NK-92 (cell line): Measurements from ENCODE around the gene HHATL.

Experiments
- DNase-seq: peaks from one replicate; lab custom pipeline; 2025; ENCODE audit not compliant: unreplicated experiment; lab: John Stamatoyannopoulos, UW

Gene HHATL

DNA sequence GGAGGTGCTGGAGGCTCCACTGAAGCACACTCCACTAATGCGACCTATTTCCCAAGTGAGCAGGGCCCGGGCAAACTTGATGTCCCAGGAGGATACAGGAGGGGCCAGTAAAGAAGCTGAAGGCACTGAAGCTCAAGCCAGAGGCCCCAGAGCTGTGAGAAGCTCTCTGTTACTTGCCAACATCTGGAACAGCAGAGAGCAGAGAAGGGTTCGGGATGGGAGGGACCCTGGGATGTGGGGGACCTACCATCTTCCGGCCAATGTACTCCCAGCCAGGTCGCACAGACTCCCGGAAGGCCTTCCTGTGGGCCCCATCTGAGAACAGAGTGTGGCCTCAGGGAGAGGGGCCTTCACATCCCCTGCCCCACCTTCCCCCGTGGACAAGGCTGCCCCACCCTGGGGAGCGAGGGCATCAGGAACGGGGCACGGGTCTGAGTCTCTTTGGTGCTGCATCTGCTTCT is 3.1 kb downstream of the HHATL start:
- no peak for DNase-seq

GRCh38 chr3:42698911-42699230 is 3.7 kb downstream of the HHATL start:
- DNase-seq = no peak

GRCh38 chr3:42698216-42698910 is 4.2 kb downstream of the HHATL start:
- DNase-seq = no peak

GRCh38 chr3:42697289-42698051 is 5.1 kb downstream of the HHATL start:
- no peak for DNase-seq

DNA sequence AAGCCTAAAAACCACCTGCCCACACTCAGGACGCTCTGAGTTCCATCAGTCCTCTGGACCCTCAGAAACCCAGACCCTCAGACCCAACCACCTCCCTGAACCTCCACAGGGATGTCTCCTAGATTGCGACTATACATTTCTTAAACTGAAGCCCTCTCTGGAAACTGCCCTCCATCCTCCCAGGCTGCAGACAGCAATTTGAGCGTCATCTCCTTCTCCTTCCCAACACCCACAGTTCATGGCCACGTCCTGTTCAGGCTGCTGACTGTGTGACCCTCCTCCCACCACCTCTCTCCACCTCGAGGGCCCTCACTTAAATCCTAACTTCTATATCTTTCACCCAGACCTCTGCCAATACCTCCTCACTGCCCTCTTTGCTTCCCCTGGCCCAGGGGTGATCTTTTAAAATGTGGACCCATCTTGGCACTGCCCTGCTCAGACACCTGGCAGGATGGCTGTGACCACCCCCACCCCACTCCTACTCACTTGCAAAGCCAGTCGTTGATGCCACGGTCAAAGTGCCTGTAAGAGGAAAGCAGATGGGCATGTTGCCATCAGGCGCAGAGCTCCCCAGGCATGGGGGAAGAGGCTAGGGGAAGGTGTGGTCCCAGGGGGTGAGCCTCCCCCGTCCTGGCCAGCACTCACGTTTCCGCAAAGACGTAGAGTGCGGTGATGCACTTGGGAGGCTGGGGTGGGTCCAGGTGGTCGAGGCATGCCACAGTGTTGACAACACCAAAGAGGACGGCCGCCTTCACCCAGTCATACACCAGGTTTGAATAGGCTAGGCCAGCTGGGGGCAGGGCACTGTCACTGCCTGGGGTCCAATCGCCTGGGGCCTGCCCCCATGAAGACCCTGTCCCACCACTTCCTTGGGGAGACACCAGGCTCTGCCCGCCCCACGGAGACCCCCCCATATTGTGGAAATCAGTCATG is 6.0 kb downstream of the HHATL start:
- DNase-seq = no peak

DNA sequence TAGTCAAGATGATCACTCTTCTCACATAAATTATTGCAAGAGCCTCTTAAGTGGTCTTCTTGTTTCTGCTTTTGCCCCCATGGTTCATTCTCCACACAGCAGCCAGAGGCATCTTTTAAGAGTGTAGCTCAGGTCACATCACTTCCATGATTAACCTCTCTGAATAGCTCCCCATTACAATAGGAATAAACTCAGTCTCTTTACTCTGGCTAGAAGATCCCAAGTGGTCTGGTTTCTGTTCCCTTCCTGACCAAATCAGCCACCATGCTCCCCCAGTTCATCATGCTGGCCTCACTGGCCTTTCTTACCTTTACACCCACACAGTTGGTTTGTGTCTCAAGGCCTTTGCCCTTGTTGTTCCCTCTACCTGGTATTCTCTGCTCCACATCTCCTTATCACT is 8.2 kb downstream of the HHATL start:
- DNase-seq = no peak

DNA sequence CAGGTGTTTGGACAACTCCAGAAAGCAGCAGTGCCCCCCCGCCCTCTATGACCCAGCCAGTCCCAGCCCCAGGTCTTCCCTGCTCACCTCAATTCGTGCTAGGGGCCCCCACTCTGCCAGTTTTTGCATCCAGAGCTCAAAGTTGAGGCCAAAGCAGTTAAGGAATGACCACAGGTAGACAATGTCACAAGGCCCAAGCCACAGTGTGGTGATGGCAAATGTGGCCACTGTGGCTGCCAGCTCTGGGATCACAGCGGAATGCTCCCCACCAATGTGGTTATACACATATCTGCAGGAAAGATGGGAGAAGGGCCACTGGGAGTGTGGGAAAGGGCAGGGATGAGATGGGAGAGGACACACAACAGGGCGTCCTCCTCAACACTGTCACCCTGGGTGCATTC is 9.1 kb downstream of the HHATL start:
- DNase-seq = no peak

DNA sequence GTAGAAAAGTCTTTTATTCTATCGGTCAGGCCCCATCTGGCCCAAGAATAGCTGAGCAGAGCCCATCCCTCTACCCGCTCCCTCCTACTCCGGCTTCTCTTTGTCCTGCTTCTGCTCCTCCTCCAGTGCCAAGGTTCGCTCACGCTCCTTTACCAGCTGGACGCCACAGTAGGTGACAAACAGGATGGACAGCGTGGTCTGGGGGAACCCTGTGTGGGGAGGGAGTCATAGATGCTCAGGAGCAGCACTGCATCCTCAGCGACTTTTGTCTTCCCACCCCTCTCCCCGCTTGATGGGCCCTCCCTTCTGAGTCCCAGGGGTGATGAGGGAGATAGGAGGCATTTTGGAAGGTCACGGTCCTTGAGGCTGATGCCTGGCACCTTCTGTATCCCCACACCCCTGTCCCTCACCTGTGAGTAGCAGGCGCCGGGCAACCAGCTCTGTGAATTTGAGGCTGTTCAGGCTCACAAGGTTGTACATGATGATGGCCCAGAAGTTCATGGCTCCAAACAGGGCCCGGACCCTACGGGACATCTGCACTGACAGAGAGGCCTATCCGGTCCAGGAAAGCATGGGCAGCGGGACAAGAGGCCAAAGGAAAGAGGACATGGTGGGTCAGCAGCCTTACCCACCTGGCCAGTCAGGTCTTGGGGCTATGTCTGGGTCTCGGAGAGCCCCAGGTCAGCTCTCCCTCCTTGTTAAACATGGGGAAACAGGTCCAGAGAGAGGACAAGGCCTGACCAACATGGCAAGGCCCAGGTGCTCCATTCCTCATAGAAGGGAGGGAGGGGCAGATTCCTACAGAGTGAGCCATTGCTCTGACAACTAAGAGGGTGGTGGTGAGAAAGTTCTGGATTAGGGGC is 9.7 kb downstream of the HHATL start:
- no peak for DNase-seq

DNA sequence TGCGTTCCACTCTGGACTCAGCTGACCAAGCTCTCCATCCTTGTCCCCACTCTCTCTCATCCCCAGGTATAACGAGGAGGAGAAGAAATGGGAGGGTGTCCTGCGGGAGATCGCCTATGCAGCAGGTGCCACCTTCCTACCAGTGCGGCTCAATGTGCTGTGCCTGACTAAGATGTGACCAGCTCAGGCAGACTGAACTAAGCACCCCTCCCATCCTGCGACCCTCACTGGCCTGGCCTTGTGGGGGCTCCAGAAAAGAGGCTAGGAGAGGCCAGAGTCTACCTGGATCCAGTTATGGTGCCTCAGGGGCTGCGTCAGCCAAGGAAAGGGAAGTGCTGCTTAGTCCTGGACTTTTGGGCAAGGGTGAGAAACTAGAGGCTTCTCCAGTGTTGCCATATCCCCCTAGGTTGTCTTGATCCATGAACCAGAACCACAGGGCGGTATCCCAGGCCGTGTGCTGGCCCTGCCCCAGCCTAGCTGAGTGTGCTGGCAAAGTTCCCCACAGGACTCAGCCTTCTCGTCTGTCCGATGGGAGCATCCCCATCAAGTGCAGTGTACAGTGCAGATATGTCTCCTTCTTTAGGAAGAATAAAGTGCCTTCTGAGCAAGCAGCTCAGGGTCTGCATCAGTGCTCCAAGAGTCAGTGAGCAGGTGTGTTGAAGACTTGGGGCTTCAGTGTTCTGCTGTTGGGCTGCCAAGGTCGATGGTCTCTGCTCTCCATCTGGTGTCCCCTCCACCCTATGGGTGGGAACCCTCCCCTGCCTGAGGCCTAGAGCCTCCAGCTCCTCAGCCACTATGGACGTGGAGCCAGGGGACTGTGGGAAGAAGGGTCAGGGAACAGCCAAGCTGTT is 10.6 kb downstream of the HHATL start:
- no peak for DNase-seq

- no peak for DNase-seq
Measured at GRCh38 chr3:42690766-42691680, 11.6 kb downstream of the HHATL start.

- no peak for DNase-seq
Measured at GRCh38 chr3:42690191-42690590, 12.4 kb downstream of the HHATL start.

DNA sequence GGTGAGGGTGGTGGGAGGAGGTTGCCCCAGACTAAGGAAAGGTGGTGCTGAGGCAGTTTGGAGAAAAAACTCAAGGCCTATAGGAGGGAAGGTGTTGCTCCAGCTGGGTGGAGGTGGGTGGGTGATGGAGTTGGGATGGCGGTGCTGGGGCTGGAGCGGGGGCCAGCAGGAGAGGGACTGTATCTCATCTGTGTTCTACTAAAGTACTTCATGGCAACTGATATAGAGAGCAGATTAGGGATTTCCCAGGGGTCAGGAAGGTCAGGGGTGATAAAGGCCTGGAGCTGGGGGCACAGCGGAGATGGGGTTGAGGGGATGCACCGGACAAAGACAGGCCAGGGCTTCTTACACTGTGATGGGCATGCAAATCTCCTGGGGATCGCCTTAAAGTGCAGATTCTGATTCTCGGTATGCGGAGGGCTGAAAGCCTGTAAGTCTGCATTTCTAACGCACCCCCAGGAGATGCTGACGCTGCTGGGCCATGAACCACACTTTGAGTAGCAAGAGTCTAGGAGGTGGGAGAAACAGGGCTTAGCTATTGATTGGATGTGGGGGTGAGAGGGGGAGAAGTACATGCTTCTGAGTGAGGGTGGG is 13.1 kb downstream of the HHATL start:
- DNase-seq = no peak

GRCh38 chr3:42688487-42689420 is 13.8 kb downstream of the HHATL start:
- DNase-seq = no peak

DNA sequence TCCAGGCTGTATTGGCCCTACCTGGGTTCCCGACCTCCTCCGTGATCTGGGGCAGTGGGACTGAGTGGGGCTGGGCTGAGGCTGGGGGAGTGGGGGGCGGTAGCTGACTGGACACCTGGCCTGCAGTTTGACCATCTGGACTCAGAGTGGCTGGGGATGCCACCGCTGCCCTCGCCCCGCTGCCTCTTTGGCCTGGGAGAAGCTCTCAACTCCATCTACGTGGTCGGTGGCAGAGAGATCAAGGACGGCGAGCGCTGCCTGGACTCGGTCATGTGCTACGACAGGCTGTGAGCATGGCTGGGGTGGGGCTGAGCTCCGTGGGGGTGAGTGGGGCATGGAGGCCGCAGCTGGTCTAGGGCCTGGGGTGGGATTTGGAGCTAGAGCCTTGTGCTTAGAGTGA is 14.6 kb downstream of the HHATL start:
- no peak for DNase-seq

DNA sequence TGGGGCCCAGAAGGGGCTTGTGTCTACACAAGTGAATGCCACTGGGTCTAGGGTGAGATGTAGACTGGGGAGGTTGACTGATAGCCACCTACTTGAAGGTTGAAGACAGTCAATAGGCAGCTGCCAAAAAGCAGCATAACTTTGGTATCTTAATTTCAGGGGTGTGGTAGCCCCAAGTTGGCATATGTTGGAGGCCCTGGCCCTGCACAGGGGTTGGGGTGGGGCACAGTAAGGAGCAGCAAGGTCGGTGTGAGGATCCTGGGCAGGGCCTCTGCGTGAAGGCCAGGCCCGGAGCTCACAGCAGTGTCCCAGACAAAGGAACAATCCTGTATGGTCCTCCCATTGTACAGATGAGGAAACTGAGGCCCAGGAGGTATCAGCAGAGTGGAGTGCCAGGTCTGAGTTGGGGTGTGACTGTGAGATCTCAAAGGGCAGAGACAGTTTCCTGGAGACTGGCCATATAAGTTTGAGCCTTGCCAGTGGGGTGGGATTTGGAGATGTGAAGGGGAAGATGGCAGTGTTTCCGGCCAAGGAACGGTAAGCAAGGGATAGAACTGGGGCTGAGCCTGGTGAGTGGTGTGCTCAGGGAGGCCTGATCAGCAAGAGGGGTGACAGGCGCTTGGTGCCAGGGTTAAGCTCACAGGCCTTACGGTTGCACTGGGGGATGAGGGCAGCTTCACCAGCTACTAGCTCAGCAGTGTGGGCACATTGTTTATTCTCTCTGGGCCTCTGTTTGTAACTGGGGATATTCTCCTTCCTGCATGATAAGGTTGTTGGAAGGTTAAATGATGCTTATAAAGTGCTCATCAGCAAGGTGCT is 15.6 kb downstream of the HHATL start:
- no peak for DNase-seq
